ENCODE results near the gene UBE2Z.

UBE2Z gene

GRCh38 chr17:48961516-48962233 is 53.5 kb downstream of the UBE2Z start:
- H3K27me3 ChIP-seq = peaks cover 17% of the 10 kb centered on the region
- H3K4me3 ChIP-seq (ENCODE audit: low read depth, low read length) = no peak overlapping the region
- TF ChIP-seq CTCF (IDR thresholded peaks at IDR 0.05; ENCODE audit: low read depth, low read length) = no peak
- DNase-seq = no peak
- H3K9me3 ChIP-seq = no peaks in the 10 kb centered on the region
- no peaks in the 10 kb centered on the region for H3K36me3 ChIP-seq
- H3K4me1 ChIP-seq = no peaks in the 10 kb centered on the region

- TF ChIP-seq CTCF (IDR thresholded peaks at IDR 0.05; ENCODE audit: low read depth, low read length) = no peak
- Histone ChIP-seq H3K36me3 (no peaks in the 10 kb centered on the region), H3K4me3 (ENCODE audit: low read depth, low read length) (no peak overlapping the region), H3K27me3 (peaks cover 4% of the 10 kb centered on the region; the same call in 1 of the 2 replicates), H3K4me1 (peaks cover 13% of the 10 kb centered on the region), H3K9me3 (no peaks in the 10 kb centered on the region)
- peak; percentile 60 for DNase-seq
These were observed 62.0 kb downstream of the UBE2Z start for GRCh38 chr17:48970224-48970623.

- no peaks in the 10 kb centered on the region for H3K36me3 ChIP-seq
- TF ChIP-seq CTCF (IDR thresholded peaks at IDR 0.05; ENCODE audit: low read depth, low read length) = no peak
- H3K4me3 ChIP-seq (ENCODE audit: low read depth, low read length) = no peak overlapping the region
- no peaks in the 10 kb centered on the region; the same call in 1 of the 2 replicates for H3K27me3 ChIP-seq
- H3K9me3 ChIP-seq = no peaks in the 10 kb centered on the region
- no peak for DNase-seq
- peaks cover 13% of the 10 kb centered on the region for H3K4me1 ChIP-seq
These were observed 62.9 kb downstream of the UBE2Z start for GRCh38 chr17:48970865-48971687.

GRCh38 chr17:48972749-48973097 is 64.5 kb downstream of the UBE2Z start:
- H3K4me1 ChIP-seq = peaks cover 13% of the 10 kb centered on the region
- H3K4me3 ChIP-seq (ENCODE audit: low read depth, low read length) = no peak overlapping the region
- H3K9me3 ChIP-seq = no peaks in the 10 kb centered on the region
- no peak for TF ChIP-seq CTCF (IDR thresholded peaks at IDR 0.05; ENCODE audit: low read depth, low read length)
- DNase-seq = no peak
- peaks cover 12% of the 10 kb centered on the region for H3K27me3 ChIP-seq
- H3K36me3 ChIP-seq = no peaks in the 10 kb centered on the region

GRCh38 chr17:48973806-48974205 is 65.6 kb downstream of the UBE2Z start:
- no peak for TF ChIP-seq CTCF (IDR thresholded peaks at IDR 0.05; ENCODE audit: low read depth, low read length)

More at GRCh38 chr17:48973806-48974205, 65.6 kb downstream of the UBE2Z start:
- no peak for DNase-seq
- no peak overlapping the region for H3K4me3 ChIP-seq (ENCODE audit: low read depth, low read length)
- H3K9me3 ChIP-seq = no peaks in the 10 kb centered on the region
- no peaks in the 10 kb centered on the region for H3K36me3 ChIP-seq
- peaks cover 20% of the 10 kb centered on the region for H3K27me3 ChIP-seq
- H3K4me1 ChIP-seq = peaks cover 13% of the 10 kb centered on the region

Data from BE2C (cell line).